ENCODE results near the gene NEMP2.

Gene NEMP2

GRCh38 chr2:190465060-190465459 lies 69.5 kb downstream of the NEMP2 start:
- no peak for TF ChIP-seq CTCF (IDR thresholded peaks at IDR 0.05; ENCODE audit: extremely low read depth, missing control alignments)
- no peak for DNase-seq (ENCODE audit: low spot score)

GRCh38 chr2:190462611-190463010 lies 71.9 kb downstream of the NEMP2 start:
- no peak for DNase-seq (ENCODE audit: low spot score)

GRCh38 chr2:190462181-190462580 lies 72.3 kb downstream of the NEMP2 start:
- TF ChIP-seq CTCF (IDR thresholded peaks at IDR 0.05; ENCODE audit: extremely low read depth, missing control alignments): no peak
- no peak for DNase-seq (ENCODE audit: low spot score)

More at GRCh38 chr2:190462611-190463010, 71.9 kb downstream of the NEMP2 start:
- TF ChIP-seq CTCF (IDR thresholded peaks at IDR 0.05; ENCODE audit: extremely low read depth, missing control alignments): no peak

GRCh38 chr2:190460487-190460886 lies 74.0 kb downstream of the NEMP2 start:
- TF ChIP-seq CTCF (IDR thresholded peaks at IDR 0.05; ENCODE audit: extremely low read depth, missing control alignments): no peak
- no peak for DNase-seq (ENCODE audit: low spot score)

- DNase-seq (ENCODE audit: low spot score): no peak
- no peak for TF ChIP-seq CTCF (IDR thresholded peaks at IDR 0.05; ENCODE audit: extremely low read depth, missing control alignments)
These were observed 74.6 kb downstream of the NEMP2 start for GRCh38 chr2:190459881-190460280.

GRCh38 chr2:190458352-190459107 lies 76.0 kb downstream of the NEMP2 start:
- no peak for TF ChIP-seq CTCF (IDR thresholded peaks at IDR 0.05; ENCODE audit: extremely low read depth, missing control alignments)
- no peak for DNase-seq (ENCODE audit: low spot score)

- DNase-seq (ENCODE audit: low spot score): no peak
- TF ChIP-seq CTCF (IDR thresholded peaks at IDR 0.05; ENCODE audit: extremely low read depth, missing control alignments): no peak
These were observed 77.3 kb downstream of the NEMP2 start for GRCh38 chr2:190457256-190457655.

Measured in GM20000 (cell line).